Measurements from ENCODE around the gene SPATS2L.

- TF ChIP-seq CTCF (IDR thresholded peaks at IDR 0.05) = no peak
- TF ChIP-seq POLR2A (IDR thresholded peaks at IDR 0.05) = no peak
- TF ChIP-seq POLR2AphosphoS5 (IDR thresholded peaks at IDR 0.05; ENCODE audit: insufficient read depth in 1 of 2, low read depth in 1 of 2) = no peak
These were observed 131.8 kb downstream of the SPATS2L start for GRCh38 chr2:200438251-200438650.
